VCaP (cell line): ENCODE results near the gene SRP68.

Experiments used
- H3K27ac ChIP-seq: fragments of 450-650 bp; 2 replicates; pipeline ENCODE4 v1.5.1; 2017
- TF ChIP-seq, protein P1 (sequence below): fragments of 450-650 bp; conservative IDR thresholded peaks from 2 replicates; pipeline ENCODE4 v1.5.1; 2017; ENCODE audit warnings: mild to moderate bottlenecking, moderate library complexity

SRP68 gene

DNA sequence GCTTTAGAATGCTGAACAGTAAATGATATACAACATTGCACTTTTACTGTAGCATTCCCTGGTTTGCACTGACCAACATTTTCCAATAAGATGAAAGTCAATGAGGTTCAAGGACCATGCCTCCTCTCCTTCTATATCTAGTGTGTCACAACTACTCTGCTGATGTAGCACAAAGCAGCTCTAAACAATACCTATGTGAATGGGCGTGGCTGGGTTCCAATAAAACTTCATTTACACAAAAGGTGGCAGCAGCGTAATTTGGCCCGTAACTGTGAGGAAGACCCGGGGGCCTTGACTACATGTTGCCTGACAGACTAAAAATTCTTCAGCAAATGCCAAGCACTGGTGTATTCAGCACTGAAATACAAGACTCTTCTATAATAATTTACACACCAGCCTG lies 6.5 kb downstream of the SRP68 start:
- TF ChIP-seq, protein P1, sequence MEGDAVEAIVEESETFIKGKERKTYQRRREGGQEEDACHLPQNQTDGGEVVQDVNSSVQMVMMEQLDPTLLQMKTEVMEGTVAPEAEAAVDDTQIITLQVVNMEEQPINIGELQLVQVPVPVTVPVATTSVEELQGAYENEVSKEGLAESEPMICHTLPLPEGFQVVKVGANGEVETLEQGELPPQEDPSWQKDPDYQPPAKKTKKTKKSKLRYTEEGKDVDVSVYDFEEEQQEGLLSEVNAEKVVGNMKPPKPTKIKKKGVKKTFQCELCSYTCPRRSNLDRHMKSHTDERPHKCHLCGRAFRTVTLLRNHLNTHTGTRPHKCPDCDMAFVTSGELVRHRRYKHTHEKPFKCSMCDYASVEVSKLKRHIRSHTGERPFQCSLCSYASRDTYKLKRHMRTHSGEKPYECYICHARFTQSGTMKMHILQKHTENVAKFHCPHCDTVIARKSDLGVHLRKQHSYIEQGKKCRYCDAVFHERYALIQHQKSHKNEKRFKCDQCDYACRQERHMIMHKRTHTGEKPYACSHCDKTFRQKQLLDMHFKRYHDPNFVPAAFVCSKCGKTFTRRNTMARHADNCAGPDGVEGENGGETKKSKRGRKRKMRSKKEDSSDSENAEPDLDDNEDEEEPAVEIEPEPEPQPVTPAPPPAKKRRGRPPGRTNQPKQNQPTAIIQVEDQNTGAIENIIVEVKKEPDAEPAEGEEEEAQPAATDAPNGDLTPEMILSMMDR = no peak
- H3K27ac ChIP-seq = no peak overlapping the region

DNA sequence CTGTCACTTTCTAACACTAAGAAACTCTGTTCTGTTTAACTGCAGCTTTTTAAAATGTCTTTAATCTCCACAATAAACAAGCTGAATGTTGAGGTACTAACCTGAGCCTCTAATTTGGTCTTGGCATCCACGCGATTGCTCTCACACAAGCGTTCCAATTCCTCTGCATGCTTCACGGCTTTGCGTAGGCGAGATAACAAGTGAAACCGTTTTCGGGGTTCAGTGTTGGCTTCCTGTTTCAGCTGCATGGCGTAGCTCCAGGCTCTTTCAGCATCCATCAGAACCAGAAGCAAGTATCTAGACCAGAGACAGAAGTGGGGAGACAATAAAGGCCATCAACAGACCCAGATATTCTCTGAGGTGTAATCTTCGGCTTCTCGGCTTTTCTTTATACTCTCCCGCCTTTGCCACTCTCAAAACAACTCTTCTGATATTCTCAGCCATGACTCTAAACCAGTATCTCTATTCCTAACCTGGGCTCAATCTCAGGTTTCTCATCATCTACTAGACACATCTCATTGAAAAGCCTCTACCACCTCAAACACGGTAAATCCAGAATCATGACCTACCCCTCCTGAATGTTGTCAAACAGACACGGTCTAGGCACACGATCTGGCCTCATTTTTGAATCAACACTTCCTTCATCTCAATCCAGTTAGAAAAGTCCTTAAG lies 8.3 kb downstream of the SRP68 start:
- TF ChIP-seq, protein P1 = no peak
- H3K27ac ChIP-seq = no peak overlapping the region

DNA sequence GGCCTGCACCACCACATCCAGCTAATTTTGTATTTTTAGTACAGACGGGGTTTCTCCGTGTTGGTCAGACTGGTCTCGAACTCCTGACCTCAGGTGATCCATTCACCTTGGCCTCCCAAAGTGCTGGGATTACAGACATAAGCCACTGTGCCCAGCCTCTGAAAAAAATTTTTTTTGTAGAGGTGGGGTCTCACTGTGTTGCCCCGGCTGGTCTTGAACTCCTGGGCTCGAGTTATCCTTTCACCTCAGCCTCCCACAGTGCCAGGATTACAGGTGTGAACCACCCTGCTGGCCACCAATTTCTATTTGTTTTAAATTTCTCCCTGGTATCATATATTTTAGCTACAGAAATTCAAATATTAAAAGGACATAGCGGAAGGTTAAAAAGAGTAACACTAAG lies 14.1 kb downstream of the SRP68 start:
- H3K27ac ChIP-seq = 0 out of 2 replicates have a peak overlapping the region, but pooled peaks have one; percentile 8

DNA sequence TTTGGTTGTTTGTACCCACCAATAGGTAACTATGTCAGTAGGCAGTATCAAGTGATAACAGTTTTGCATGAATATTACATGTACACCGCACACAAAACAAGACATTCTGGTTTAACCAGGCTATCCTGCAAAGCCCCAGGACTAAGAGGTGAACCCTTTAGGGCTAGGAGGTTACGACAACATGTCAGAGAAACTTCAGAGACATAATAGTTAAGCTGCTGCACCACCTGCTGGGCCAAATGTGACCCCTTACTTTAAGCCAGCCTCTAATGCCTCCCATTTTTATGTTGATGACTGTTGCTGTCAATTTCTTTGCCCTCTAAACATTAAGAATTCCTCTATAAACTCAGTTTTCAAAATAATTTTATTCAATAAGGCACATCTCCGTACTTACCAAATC lies 15.4 kb downstream of the SRP68 start:
- no peak overlapping the region for H3K27ac ChIP-seq
- TF ChIP-seq, protein P1 = peak; percentile 31

DNA sequence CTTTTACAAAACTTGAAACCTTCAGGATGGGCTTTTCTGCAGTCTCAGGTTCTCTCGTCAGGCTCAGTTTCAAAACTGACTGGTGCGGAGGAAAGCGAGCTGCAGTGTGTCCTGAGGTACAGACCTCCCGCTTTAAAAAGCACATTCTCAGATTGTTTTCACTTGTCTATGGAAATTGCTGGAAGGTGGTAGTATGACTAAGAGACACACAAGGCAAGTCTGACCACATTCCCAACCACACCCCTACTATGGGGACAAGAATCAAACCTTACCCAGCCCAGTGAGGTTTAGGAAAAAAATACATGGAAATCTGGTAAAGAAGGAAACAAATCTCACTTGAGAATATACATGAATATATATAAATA lies 18.2 kb downstream of the SRP68 start:
- no peak overlapping the region for H3K27ac ChIP-seq
- TF ChIP-seq, protein P1 = no peak

DNA sequence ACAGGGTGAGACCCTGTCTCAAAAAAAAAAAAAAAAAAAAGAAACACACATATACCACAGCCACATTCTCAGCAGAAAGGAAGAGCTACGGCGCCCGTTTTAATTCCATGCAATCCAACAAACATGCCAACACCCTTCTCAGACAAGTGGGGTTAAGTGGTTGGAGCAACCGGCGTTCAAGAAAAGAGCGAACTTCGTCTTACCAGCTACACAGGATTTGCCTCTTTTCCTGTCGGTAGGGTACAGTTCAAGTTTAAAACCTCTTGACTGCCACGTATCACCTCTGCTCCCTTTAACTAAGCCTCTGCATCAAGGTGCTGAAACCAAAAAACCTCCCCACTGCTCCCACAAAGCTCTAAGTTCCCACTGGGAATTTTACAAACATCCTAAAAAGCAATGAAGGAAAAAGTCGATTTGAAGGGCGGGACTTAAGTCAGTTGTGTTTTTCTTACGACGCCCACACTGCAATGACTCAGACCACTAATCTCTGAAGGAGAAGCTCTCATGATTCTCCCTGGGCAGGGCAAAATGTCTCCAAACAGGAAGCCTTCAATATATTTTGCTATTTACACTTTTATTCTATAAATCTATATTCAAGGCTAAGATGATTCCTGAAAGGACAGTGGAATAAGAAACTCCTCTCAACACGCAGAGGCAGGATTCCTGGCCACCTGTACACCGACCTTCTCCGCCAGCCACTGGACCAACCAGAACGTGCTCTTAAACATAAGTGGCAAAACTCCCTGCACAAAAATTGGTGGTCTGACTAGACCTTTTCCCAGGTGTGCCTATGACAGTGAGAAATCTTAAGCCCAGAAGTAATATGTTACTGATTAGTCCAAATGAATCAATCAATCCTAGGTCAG lies 18.8 kb downstream of the SRP68 start:
- TF ChIP-seq, protein P1 = no peak
- H3K27ac ChIP-seq = peak overlapping the region; percentile 74; the same call in 1 of the 2 replicates

DNA sequence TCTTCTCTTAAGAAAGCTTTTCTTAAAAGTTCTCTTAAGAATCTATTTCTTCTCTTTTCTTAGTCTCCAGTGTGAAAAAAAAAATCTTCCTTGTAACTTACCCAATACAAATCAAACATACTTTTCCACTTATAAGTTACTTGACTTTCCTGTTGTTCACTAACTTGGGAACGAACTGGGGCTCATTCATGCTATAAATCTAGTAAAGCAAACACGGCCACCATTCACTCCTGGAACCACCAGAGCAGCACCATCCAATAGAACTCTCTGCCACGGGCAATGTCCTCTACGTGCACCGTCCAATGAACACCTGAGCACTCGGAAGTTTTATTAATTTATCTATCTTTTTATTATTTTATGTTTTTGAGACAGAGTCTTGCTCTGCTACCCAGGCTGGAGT lies 20.8 kb downstream of the SRP68 start:
- peak overlapping the region; percentile 74 for H3K27ac ChIP-seq
- TF ChIP-seq, protein P1 = no peak
